Iris pigment epithelial cell (primary cell): ENCODE results near the gene CREB5.
A peak's percentile ranks its signal among the peaks of the same experiment; 100 is the strongest.
"Not testable (repeated sequence)": the region's sequence is repeated elsewhere in the genome, so short reads cannot be mapped to it uniquely, and the experiment has no call there.

Source experiments
- DNase-seq: peaks from one replicate; pipeline ENCODE4 v3.0.0-alpha.2; 2011; ENCODE audit warnings: low read depth

Gene CREB5

GRCh38 chr7:28550580-28551186 is 138.4 kb downstream of the CREB5 start:
- DNase-seq = no peak

- DNase-seq = no peak
These were observed 139.0 kb downstream of the CREB5 start for GRCh38 chr7:28551331-28551730.

GRCh38 chr7:28551766-28552165 is 139.4 kb downstream of the CREB5 start:
- not testable (repeated sequence) for DNase-seq

GRCh38 chr7:28554802-28555471 is 142.6 kb downstream of the CREB5 start:
- no peak for DNase-seq

- DNase-seq = no peak
These were observed 143.7 kb downstream of the CREB5 start for GRCh38 chr7:28556025-28556424.

- DNase-seq = no peak
These were observed 144.4 kb downstream of the CREB5 start for GRCh38 chr7:28556671-28557070.

- no peak for DNase-seq
These were observed 145.9 kb downstream of the CREB5 start for GRCh38 chr7:28558236-28558635.

GRCh38 chr7:28560767-28561166 is 148.4 kb downstream of the CREB5 start:
- no peak for DNase-seq

- no peak for DNase-seq
These were observed 151.7 kb downstream of the CREB5 start for GRCh38 chr7:28564033-28564432.

GRCh38 chr7:28564755-28565374 is 152.5 kb downstream of the CREB5 start:
- no peak for DNase-seq

- no peak for DNase-seq
These were observed 153.7 kb downstream of the CREB5 start for GRCh38 chr7:28565980-28566379.

- no peak for DNase-seq
These were observed 158.0 kb downstream of the CREB5 start for GRCh38 chr7:28570113-28570969.

GRCh38 chr7:28570970-28571288 is 158.6 kb downstream of the CREB5 start:
- DNase-seq = peak; percentile 26

GRCh38 chr7:28571405-28571804 is 159.1 kb downstream of the CREB5 start:
- DNase-seq = no peak

GRCh38 chr7:28572321-28573058 is 160.2 kb downstream of the CREB5 start:
- DNase-seq = no peak

- DNase-seq = peak; percentile 49
These were observed 160.8 kb downstream of the CREB5 start for GRCh38 chr7:28573059-28573553.

- DNase-seq = no peak
These were observed 161.5 kb downstream of the CREB5 start for GRCh38 chr7:28573651-28574301.

- no peak for DNase-seq
These were observed 162.9 kb downstream of the CREB5 start for GRCh38 chr7:28575241-28575643.

- no peak for DNase-seq
These were observed 164.3 kb downstream of the CREB5 start for GRCh38 chr7:28576656-28577055.

GRCh38 chr7:28579571-28579970 is 167.3 kb downstream of the CREB5 start:
- no peak for DNase-seq

- DNase-seq = no peak
These were observed 168.3 kb downstream of the CREB5 start for GRCh38 chr7:28580665-28581064.
